ENCODE measurements around the gene NKRF. TPM values are rescaled to one million over a fixed set of nuclear protein-coding genes. Genes with fewer than 3 reads are reported as not detected.
A peak's percentile ranks its signal among the peaks of the same experiment; 100 is the strongest.

The NKRF gene
- polyA plus RNA-seq (2012; ENCODE audit: insufficient read depth, insufficient read length, low read depth), result 16.9 TPM

DNA sequence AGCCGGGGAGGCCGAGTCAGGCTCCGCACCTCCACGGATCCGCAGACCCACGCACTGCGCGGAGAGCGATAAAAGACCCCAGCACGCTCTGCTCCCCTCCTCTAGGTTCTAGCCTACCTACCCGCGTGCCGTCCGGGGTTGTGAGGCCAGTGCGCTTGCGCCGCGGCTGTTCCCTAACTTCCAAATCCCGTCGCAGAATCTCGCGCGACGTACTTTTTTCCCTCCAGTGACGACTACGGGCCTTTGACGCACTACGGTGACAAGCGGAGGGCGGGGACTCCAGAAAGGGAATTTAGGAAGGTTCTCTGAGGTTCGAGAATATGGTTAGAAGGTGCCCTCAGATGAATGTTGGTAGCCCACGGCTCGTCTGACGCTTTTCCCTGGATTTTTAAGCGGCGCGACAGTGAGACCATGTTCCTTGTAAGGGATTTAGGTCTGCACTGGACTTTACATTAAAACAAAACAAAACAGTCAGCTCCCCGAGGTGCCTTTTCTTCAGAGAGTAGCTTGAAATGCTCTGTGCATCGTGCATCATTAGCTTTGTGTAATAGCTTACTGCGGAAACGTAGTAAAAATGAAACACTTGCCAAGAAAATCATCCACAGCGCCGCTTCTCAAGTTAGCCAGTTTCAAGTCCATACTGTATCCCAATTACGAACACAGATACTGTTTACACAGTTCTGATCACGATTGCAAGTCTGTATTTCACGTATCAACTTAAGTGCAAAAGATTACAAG lies at the start of gene NKRF:
Gene NKRF (minus strand): TSS at position 145 of the 738 bp plus-strand sequence.
- Histone ChIP-seq H3K9me3 (no peaks in the 10 kb centered on the region), H3K36me3 (no peaks in the 10 kb centered on the region; the same call in 1 of the 2 replicates), H3K4me1 (no peaks in the 10 kb centered on the region), H3K27me3 (no peaks in the 10 kb centered on the region), H3K4me3 (ENCODE audit: low read depth, low read length) (peak within 1 kb of the TSS; percentile 77)
- TF ChIP-seq, protein P1, sequence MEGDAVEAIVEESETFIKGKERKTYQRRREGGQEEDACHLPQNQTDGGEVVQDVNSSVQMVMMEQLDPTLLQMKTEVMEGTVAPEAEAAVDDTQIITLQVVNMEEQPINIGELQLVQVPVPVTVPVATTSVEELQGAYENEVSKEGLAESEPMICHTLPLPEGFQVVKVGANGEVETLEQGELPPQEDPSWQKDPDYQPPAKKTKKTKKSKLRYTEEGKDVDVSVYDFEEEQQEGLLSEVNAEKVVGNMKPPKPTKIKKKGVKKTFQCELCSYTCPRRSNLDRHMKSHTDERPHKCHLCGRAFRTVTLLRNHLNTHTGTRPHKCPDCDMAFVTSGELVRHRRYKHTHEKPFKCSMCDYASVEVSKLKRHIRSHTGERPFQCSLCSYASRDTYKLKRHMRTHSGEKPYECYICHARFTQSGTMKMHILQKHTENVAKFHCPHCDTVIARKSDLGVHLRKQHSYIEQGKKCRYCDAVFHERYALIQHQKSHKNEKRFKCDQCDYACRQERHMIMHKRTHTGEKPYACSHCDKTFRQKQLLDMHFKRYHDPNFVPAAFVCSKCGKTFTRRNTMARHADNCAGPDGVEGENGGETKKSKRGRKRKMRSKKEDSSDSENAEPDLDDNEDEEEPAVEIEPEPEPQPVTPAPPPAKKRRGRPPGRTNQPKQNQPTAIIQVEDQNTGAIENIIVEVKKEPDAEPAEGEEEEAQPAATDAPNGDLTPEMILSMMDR (IDR thresholded peaks at IDR 0.05; ENCODE audit: low read depth, low read length), result no peak
- DNase-seq, result peak; percentile 92

DNA sequence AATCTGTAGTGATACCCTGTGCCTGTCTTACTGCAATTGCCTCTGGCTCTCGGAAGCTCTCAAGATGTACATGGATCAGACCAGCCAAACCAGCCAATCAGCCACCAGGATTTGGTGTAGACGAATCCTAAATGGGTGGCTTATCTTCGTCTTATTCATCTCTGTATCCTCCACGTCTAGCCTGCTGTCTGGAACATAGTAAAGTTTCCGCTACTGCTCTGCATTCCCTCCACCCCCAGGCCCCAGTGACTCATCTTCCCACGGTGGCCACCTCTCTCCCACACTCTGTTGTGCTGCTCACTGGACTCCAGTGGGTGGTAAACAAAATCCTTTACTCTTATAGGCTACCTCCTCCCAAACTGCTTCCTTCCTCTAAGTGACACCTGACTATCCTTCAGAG lies 48.9 kb upstream of the NKRF start:
- peaks cover 43% of the 10 kb centered on the region for H3K36me3 ChIP-seq
- peaks cover 9% of the 10 kb centered on the region; the same call in 1 of the 2 replicates for H3K4me1 ChIP-seq
- H3K27me3 ChIP-seq, result no peaks in the 10 kb centered on the region

DNA sequence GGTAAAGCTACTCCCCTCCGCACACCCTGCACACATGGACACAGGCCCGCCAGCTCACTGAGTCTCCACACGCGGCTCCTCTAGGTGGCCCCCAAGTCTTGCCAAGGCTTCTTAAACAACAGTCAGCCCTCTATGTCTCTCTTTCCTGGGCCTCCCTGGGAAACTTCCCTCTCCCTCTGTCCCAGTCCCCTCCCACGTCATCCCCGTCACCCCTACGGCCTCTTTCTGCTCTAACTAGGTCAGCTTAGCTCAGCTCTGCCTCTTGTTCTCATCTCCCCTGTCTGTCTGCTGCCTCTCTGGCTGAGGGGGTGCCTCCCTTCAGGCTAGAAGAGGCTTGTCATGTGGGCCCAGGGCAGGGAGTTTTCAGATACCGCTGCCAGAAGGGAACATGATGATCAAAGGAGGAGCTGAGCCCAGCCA lies 47.9 kb upstream of the NKRF start:
- TF ChIP-seq, protein P1 (IDR thresholded peaks at IDR 0.05; ENCODE audit: low read depth, low read length), result no peak
- H3K27me3 ChIP-seq, result no peaks in the 10 kb centered on the region
- H3K9me3 ChIP-seq, result no peaks in the 10 kb centered on the region
- H3K36me3 ChIP-seq, result peaks cover 39% of the 10 kb centered on the region
- H3K4me1 ChIP-seq, result peaks cover 9% of the 10 kb centered on the region; the same call in 1 of the 2 replicates
- no peak overlapping the region for H3K4me3 ChIP-seq (ENCODE audit: low read depth, low read length)
- no peak for DNase-seq

More for the DNA sequence above, 48.9 kb upstream of the NKRF start:
- TF ChIP-seq, protein P1 (IDR thresholded peaks at IDR 0.05; ENCODE audit: low read depth, low read length), result no peak
- peak; percentile 67 for DNase-seq
- no peak overlapping the region for H3K4me3 ChIP-seq (ENCODE audit: low read depth, low read length)
- H3K9me3 ChIP-seq, result no peaks in the 10 kb centered on the region

DNA sequence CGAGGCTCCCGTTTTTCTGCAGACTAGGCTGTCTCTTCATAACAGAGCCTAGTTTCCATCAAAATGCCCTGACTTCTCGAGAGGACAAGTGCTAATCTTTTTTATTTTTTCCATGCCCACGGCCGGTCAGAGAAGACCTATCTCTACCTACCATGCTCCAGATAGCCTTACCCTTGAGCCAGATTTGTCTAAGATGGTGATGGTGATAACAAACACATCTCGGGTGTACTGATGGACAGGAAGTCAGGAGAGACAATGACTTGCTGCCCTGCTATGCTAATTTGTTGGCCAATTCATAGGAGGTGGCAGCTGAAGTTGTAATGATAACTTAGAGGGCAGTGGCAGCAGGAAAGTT lies 42.2 kb upstream of the NKRF start:
- DNase-seq, result no peak
- H3K4me1 ChIP-seq, result no peaks in the 10 kb centered on the region
- peaks cover 41% of the 10 kb centered on the region for H3K36me3 ChIP-seq
- no peaks in the 10 kb centered on the region for H3K9me3 ChIP-seq
- TF ChIP-seq, protein P1 (IDR thresholded peaks at IDR 0.05; ENCODE audit: low read depth, low read length), result no peak
- no peak overlapping the region for H3K4me3 ChIP-seq (ENCODE audit: low read depth, low read length)
- H3K27me3 ChIP-seq, result no peaks in the 10 kb centered on the region

DNA sequence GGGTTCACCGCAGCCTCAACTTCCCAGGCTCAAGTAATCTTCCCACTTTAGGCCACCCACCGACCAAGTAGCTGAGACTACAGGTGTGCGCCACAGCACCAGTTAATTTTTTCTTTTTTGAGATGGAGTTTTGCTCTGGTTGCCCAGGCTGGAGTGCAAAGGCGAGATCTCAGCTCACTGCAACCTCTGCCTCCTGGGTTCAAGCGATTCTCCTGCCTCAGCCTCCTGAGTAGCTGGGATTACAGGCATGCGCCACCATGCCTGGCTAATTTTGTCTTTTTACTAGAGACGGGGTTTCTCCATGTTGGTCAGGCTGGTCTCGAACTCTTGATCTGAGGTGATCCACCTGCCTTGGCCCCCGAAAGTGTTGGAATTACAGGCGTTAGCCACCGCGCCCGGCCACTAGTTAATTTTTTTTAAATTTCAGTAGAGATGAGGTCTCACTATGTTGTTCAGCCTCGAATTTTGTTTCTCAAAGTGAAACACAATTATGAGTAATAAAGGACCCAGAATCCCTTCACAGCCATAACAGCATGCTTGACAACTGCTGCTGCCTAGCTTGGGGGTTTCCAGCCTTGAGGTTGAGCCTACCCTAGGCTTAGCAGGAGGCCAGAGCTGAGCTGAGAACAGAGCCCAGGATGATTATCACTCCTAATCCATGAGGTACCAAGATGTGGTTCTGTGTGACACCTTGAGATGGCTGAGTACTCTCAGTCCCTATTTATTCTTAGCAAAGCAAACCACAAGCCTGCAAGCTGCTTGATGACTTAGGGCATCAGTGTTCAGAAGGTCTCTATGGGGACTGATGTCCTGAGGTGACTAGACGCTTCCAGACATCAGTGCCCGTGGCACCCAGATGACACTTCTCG lies 41.6 kb upstream of the NKRF start:
- Histone ChIP-seq H3K27me3 (no peaks in the 10 kb centered on the region), H3K4me3 (ENCODE audit: low read depth, low read length) (no peak overlapping the region), H3K36me3 (peaks cover 36% of the 10 kb centered on the region), H3K4me1 (no peaks in the 10 kb centered on the region), H3K9me3 (no peaks in the 10 kb centered on the region)
- no peak for DNase-seq
- TF ChIP-seq, protein P1 (IDR thresholded peaks at IDR 0.05; ENCODE audit: low read depth, low read length), result no peak

Data from BE2C (cell line).